H9 (cell line): Measurements from ENCODE around the gene CUL2. TPM values are rescaled to one million over a fixed set of nuclear protein-coding genes. Genes with fewer than 3 reads are reported as not detected.

Source experiments
- DNase-seq: peaks from one replicate; pipeline ENCODE4 v3.0.0-alpha.2; 2017
- H2AFZ ChIP-seq: one replicate; pipeline ENCODE4 v1.6.1; 2013; ENCODE audit warnings: mild to moderate bottlenecking, low read length, control low read depth, moderate library complexity
- H2AK5ac ChIP-seq: 2 replicates; pipeline ENCODE4 v1.6.1; 2013; ENCODE audit warnings: low read length, control low read depth, mixed read lengths; ENCODE audit not compliant: insufficient read length
- H2BK120ac ChIP-seq: one replicate; pipeline ENCODE4 v1.6.1; 2013; ENCODE audit warnings: low read depth, mild to moderate bottlenecking, low read length, control low read depth, inconsistent platforms; ENCODE audit not compliant: poor library complexity, severe bottlenecking
- H2BK12ac ChIP-seq: 2 replicates; pipeline ENCODE4 v1.6.1; 2013; ENCODE audit warnings: low read length, control low read depth, mixed read lengths, low read depth; ENCODE audit not compliant: insufficient read length
- H2BK15ac ChIP-seq: 2 replicates; pipeline ENCODE4 v1.6.1; 2013; ENCODE audit warnings: low read depth, low read length, control low read depth
- H2BK20ac ChIP-seq: one replicate; pipeline ENCODE4 v1.6.1; 2013; ENCODE audit warnings: low read depth, mild to moderate bottlenecking, low read length, control low read depth, inconsistent platforms; ENCODE audit not compliant: poor library complexity, severe bottlenecking
- H2BK5ac ChIP-seq: 2 replicates; pipeline ENCODE4 v1.6.1; 2013; ENCODE audit warnings: low read length, control low read depth, mixed read lengths; ENCODE audit not compliant: insufficient read length
- H3K14ac ChIP-seq: 2 replicates; pipeline ENCODE4 v1.6.1; 2013; ENCODE audit warnings: low read length, control low read depth; ENCODE audit not compliant: insufficient read depth
- H3K18ac ChIP-seq: 2 replicates; pipeline ENCODE4 v1.6.1; 2013; ENCODE audit warnings: low read depth, mild to moderate bottlenecking, mixed read lengths, low read length, control low read depth; ENCODE audit not compliant: insufficient read length
- H3K23ac ChIP-seq: 2 replicates; pipeline ENCODE4 v1.6.1; 2013; ENCODE audit warnings: low read length, control low read depth, mixed read lengths, low read depth; ENCODE audit not compliant: insufficient read length
- H3K23me2 ChIP-seq: 2 replicates; pipeline ENCODE4 v1.6.1; 2013; ENCODE audit warnings: low read depth, mild to moderate bottlenecking, mixed read lengths, low read length, control low read depth; ENCODE audit not compliant: insufficient read length, poor library complexity, severe bottlenecking
- H3K27ac ChIP-seq: 2 replicates; pipeline ENCODE4 v1.5.1; 2013; ENCODE audit warnings: low read length, control low read depth, mixed read lengths, low read depth; ENCODE audit not compliant: insufficient read length
- H3K27me3 ChIP-seq: 2 replicates; pipeline ENCODE4 v1.6.1; 2013; ENCODE audit warnings: low read length, control low read depth, inconsistent platforms; ENCODE audit not compliant: insufficient read depth
- H3K4ac ChIP-seq: 2 replicates; pipeline ENCODE4 v1.6.1; 2013; ENCODE audit warnings: low read depth, mild to moderate bottlenecking, control low read depth, inconsistent platforms, low read length, moderate library complexity
- H3K4me1 ChIP-seq: 2 replicates; pipeline ENCODE4 v1.6.1; 2013; ENCODE audit warnings: low read length, control low read depth, inconsistent platforms; ENCODE audit not compliant: insufficient read depth
- H3K4me2 ChIP-seq: 2 replicates; pipeline ENCODE4 v1.6.1; 2013; ENCODE audit warnings: low read length, control low read depth, mixed read lengths; ENCODE audit not compliant: insufficient read length, insufficient read depth
- H3K56ac ChIP-seq: 2 replicates; pipeline ENCODE4 v1.6.1; 2013; ENCODE audit warnings: low read depth, mild to moderate bottlenecking, mixed read lengths, low read length, control low read depth; ENCODE audit not compliant: insufficient read length
- H3K79me1 ChIP-seq: 2 replicates; pipeline ENCODE4 v1.6.1; 2013; ENCODE audit warnings: low read depth, mild to moderate bottlenecking, moderate library complexity, low read length, control low read depth, inconsistent platforms; ENCODE audit not compliant: insufficient read depth, poor library complexity, severe bottlenecking
- H3K79me2 ChIP-seq: 2 replicates; pipeline ENCODE4 v1.6.1; 2013; ENCODE audit warnings: low read length, control low read depth, inconsistent platforms; ENCODE audit not compliant: insufficient read depth
- H3K9ac ChIP-seq: 2 replicates; pipeline ENCODE4 v1.6.1; 2013; ENCODE audit warnings: low read length, control low read depth, mixed read lengths; ENCODE audit not compliant: insufficient read length; ENCODE audit errors: extremely low read depth
- H3K9me3 ChIP-seq: one replicate; pipeline ENCODE4 v1.6.1; 2013; ENCODE audit warnings: low read depth, low read length, inconsistent platforms; ENCODE audit not compliant: control insufficient read depth
- H3T11ph ChIP-seq: one replicate; pipeline ENCODE4 v1.6.1; 2013; ENCODE audit warnings: mild to moderate bottlenecking, low read length, control low read depth, inconsistent platforms
- H4K20me1 ChIP-seq: one replicate; pipeline ENCODE4 v1.6.1; 2013; ENCODE audit not compliant: control insufficient read depth, insufficient read length, insufficient read depth
- H4K5ac ChIP-seq: 2 replicates; pipeline ENCODE4 v1.6.1; 2013; ENCODE audit warnings: low read depth, mild to moderate bottlenecking, mixed read lengths, low read length, control low read depth; ENCODE audit not compliant: insufficient read length
- H4K8ac ChIP-seq: replicated peaks from 2 replicates; pipeline ENCODE4 v1.6.1; 2013; ENCODE audit warnings: low read length, control low read depth, mixed read lengths, low read depth; ENCODE audit not compliant: insufficient read length
- H4K91ac ChIP-seq: 2 replicates; pipeline ENCODE4 v1.6.1; 2013; ENCODE audit warnings: low read depth, mild to moderate bottlenecking, moderate library complexity, mixed read lengths, low read length, control low read depth; ENCODE audit not compliant: insufficient read length
- H3K27ac Mint-ChIP-seq, 3 experiments: 2 replicates in 2 of 3; 3 replicates in 1 of 3; pipeline ENCODE4 v1.8.0; 2020 to 2021; ENCODE audit warnings: mixed read lengths in 3 of 3, mild to moderate bottlenecking in 1 of 3, moderate library complexity in 1 of 3
- H3K27me3 Mint-ChIP-seq: 2 replicates; pipeline ENCODE4 v1.8.0; 2021; ENCODE audit warnings: low read depth, mild to moderate bottlenecking, moderate library complexity, mixed read lengths
- H3K36me3 Mint-ChIP-seq, 3 experiments: 2 replicates in 2 of 3; 3 replicates in 1 of 3; pipeline ENCODE4 v1.8.0; 2020 to 2021; ENCODE audit warnings: low read depth in 3 of 3, mixed read lengths in 3 of 3; ENCODE audit not compliant: insufficient read depth in 1 of 3
- H3K4me1 Mint-ChIP-seq, 2 experiments: 2 replicates each; pipeline ENCODE4 v1.8.0; 2020; ENCODE audit warnings: mixed read lengths in 2 of 2
- H3K4me3 Mint-ChIP-seq, 2 experiments: 2 replicates in 1 of 2; 3 replicates in 1 of 2; pipeline ENCODE4 v1.8.0; 2020 to 2021; ENCODE audit warnings: mild to moderate bottlenecking in 2 of 2, mixed read lengths in 2 of 2, moderate library complexity in 1 of 2
- H3K9me3 Mint-ChIP-seq, 2 experiments: 2 replicates in 1 of 2; 3 replicates in 1 of 2; pipeline ENCODE4 v1.8.0; 2020; ENCODE audit warnings: mild to moderate bottlenecking in 2 of 2, mixed read lengths in 2 of 2, moderate library complexity in 1 of 2
- WGBS: extraction: QIAGEN DNeasy Blood & Tissue Kit; methylation state at CpG from one replicate; pipeline ENCODE4 v1.1.7; 2013; ENCODE audit warnings: missing lambda C conversion rate, low lambda C conversion rate, mixed read lengths; ENCODE audit not compliant: insufficient read length; ENCODE audit errors: extremely low coverage; 5-methylcytosine and 5-hydroxymethylcytosine counted together
- total RNA-seq: library from RNA; stranded (reverse); gene quantifications from 2 replicates; pipeline ENCODE4 v1.2.1, GENCODE V29; 2021
- TF ChIP-seq, protein P1 (sequence below): fragments of 200-600 bp; sonication (generic); conservative IDR thresholded peaks from 3 replicates; pipeline ENCODE4 v1.8.0; 2021; ENCODE audit warnings: antibody characterized with exemption, mild to moderate bottlenecking

Gene CUL2
- total RNA-seq, 1 experiment from 2014 or later, result 43.3 TPM

DNA sequence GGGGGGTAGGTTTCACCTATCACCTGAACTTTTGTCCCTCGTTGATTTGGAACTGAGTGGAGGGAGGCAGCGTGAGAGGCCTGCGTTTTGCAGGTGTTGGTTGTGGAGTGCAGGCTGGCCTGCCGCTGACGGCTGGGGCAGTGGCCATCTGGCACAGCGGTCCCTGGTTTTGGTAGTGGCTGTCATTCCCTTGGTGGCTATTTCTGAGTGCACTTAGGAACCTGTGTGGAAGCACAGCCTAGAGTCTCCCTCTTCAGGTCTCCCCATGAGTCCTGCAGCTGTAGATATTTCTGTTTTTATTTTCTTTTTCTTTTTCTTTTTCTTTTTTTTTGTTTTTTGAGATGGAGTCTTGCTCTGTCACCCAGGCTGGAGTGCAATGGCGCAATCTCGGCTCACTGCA, 129.2 kb downstream of the CUL2 start:
- Mint-ChIP-seq H3K27ac (no peak overlapping the region), H3K4me1 (0 out of 4 replicates have a peak, but pooled peaks cover 0 to 9% of the 10 kb centered on the region in 2 experiments), H3K4me3 (no peak overlapping the region), H3K27me3 (no peaks in the 10 kb centered on the region; the same call in 1 of the 2 replicates), H3K9me3 (no peaks in the 10 kb centered on the region), H3K36me3 (no peaks in the 10 kb centered on the region)
- H3K4me1 ChIP-seq, result no peaks in the 10 kb centered on the region
- H4K91ac ChIP-seq, result no peak overlapping the region
- no peak overlapping the region for H2BK5ac ChIP-seq
- no peaks in the 10 kb centered on the region for H3K9me3 ChIP-seq
- H3K23me2 ChIP-seq, result no peaks in the 10 kb centered on the region
- H3K4ac ChIP-seq, result no peak overlapping the region
- no peak overlapping the region for H3K9ac ChIP-seq
- H3K4me2 ChIP-seq, result no peak overlapping the region
- no peak for DNase-seq
- no peak overlapping the region for H3K56ac ChIP-seq
- no peak overlapping the region for H2AK5ac ChIP-seq
- H3K23ac ChIP-seq, result no peak overlapping the region
- H3K14ac ChIP-seq, result no peak overlapping the region
- TF ChIP-seq, protein P1, sequence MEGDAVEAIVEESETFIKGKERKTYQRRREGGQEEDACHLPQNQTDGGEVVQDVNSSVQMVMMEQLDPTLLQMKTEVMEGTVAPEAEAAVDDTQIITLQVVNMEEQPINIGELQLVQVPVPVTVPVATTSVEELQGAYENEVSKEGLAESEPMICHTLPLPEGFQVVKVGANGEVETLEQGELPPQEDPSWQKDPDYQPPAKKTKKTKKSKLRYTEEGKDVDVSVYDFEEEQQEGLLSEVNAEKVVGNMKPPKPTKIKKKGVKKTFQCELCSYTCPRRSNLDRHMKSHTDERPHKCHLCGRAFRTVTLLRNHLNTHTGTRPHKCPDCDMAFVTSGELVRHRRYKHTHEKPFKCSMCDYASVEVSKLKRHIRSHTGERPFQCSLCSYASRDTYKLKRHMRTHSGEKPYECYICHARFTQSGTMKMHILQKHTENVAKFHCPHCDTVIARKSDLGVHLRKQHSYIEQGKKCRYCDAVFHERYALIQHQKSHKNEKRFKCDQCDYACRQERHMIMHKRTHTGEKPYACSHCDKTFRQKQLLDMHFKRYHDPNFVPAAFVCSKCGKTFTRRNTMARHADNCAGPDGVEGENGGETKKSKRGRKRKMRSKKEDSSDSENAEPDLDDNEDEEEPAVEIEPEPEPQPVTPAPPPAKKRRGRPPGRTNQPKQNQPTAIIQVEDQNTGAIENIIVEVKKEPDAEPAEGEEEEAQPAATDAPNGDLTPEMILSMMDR, result peak; percentile 41; the same call in 2 of the 3 replicates
- no peaks in the 10 kb centered on the region for H3K27me3 ChIP-seq
- H2BK20ac ChIP-seq, result no peak overlapping the region
- no peaks in the 10 kb centered on the region for H3K79me2 ChIP-seq
- no peak overlapping the region for H3T11ph ChIP-seq
- no peak overlapping the region for H3K18ac ChIP-seq
- no peak overlapping the region for H2BK15ac ChIP-seq
- H4K20me1 ChIP-seq, result no peaks in the 10 kb centered on the region
- H3K79me1 ChIP-seq, result no peaks in the 10 kb centered on the region
- no peak overlapping the region for H4K8ac ChIP-seq
- H2AFZ ChIP-seq, result no peak overlapping the region
- no peak overlapping the region for H2BK120ac ChIP-seq
- WGBS, result no CpG with 5 or more reads among the region's 8 CpGs
- H3K27ac ChIP-seq, result no peak overlapping the region
- H2BK12ac ChIP-seq, result no peak overlapping the region
- H4K5ac ChIP-seq, result no peak overlapping the region
